ENCODE results near the gene EIF5A. TPM values are rescaled to one million over a fixed set of nuclear protein-coding genes. Genes with fewer than 3 reads are reported as not detected.

EIF5A gene
- polyA plus RNA-seq: 263 TPM
- long read RNA-seq, donor 1, transcript EIF5A-202 (6 exons, 1,511 nt): major isoform, 68 of 78 reads
- long read RNA-seq, donor 1, transcript EIF5A-201 (6 exons, 1,256 nt): minor isoform, 5 of 78 reads
- long read RNA-seq, donor 1, partial matches to known transcripts: 0 of 78 reads
- long read RNA-seq, donor 1, other reads (novel, unspliced or antisense): 0 of 78 reads
- long read RNA-seq, donor 2, transcript EIF5A-205 (6 exons, 1,271 nt): minor isoform, 13 of 244 reads
- long read RNA-seq, donor 2, transcript EIF5A-202 (6 exons, 1,511 nt): major isoform, 190 of 244 reads
- long read RNA-seq, donor 2, transcript EIF5A-210 (2 exons, 609 nt): minor isoform, 11 of 244 reads
- long read RNA-seq, donor 2, partial matches to known transcripts: 26 of 244 reads
- long read RNA-seq, donor 2, other reads (novel, unspliced or antisense): 0 of 244 reads
- long read RNA-seq, donor 3: 0 reads
- long read RNA-seq, donor 4, transcript EIF5A-202 (6 exons, 1,511 nt): major isoform, 10 of 13 reads
- long read RNA-seq, donor 4, partial matches to known transcripts: 0 of 13 reads
- long read RNA-seq, donor 4, other reads (novel, unspliced or antisense): 0 of 13 reads
- long read RNA-seq, donor 5, transcript EIF5A-202 (6 exons, 1,511 nt): major isoform, 59 of 67 reads
- long read RNA-seq, donor 5, partial matches to known transcripts: 0 of 67 reads
- long read RNA-seq, donor 5, other reads (novel, unspliced or antisense): 0 of 67 reads
- long read RNA-seq, donor 6, transcript EIF5A-205 (6 exons, 1,271 nt): minor isoform, 10 of 183 reads
- long read RNA-seq, donor 6, transcript EIF5A-202 (6 exons, 1,511 nt): major isoform, 150 of 183 reads
- long read RNA-seq, donor 6, partial matches to known transcripts: 19 of 183 reads
- long read RNA-seq, donor 6, other reads (novel, unspliced or antisense): 0 of 183 reads
- long read RNA-seq, donor 7, transcript EIF5A-202 (6 exons, 1,511 nt): major isoform, 40 of 51 reads
- long read RNA-seq, donor 7, partial matches to known transcripts: 5 of 51 reads
- long read RNA-seq, donor 7, other reads (novel, unspliced or antisense): 0 of 51 reads
- long read RNA-seq, donor 8, transcript EIF5A-202 (6 exons, 1,511 nt): major isoform, 157 of 590 reads
- long read RNA-seq, donor 8, transcript EIF5A-205 (6 exons, 1,271 nt): minor isoform, 17 of 590 reads
- long read RNA-seq, donor 8, partial matches to known transcripts: 376 of 590 reads
- long read RNA-seq, donor 8, other reads (novel, unspliced or antisense): 34 of 590 reads
- long read RNA-seq, donor 9, transcript EIF5A-202 (6 exons, 1,511 nt): major isoform, 67 of 270 reads
- long read RNA-seq, donor 9, transcript EIF5A-205 (6 exons, 1,271 nt): minor isoform, 13 of 270 reads
- long read RNA-seq, donor 9, partial matches to known transcripts: 164 of 270 reads
- long read RNA-seq, donor 9, other reads (novel, unspliced or antisense): 22 of 270 reads
- long read RNA-seq, donor 10, transcript EIF5A-205 (6 exons, 1,271 nt): minor isoform, 12 of 167 reads
- long read RNA-seq, donor 10, transcript EIF5A-202 (6 exons, 1,511 nt): major isoform, 139 of 167 reads
- long read RNA-seq, donor 10, partial matches to known transcripts: 10 of 167 reads
- long read RNA-seq, donor 10, other reads (novel, unspliced or antisense): 0 of 167 reads
- long read RNA-seq, donor 11, transcript EIF5A-202 (6 exons, 1,511 nt): major isoform, 89 of 105 reads
- long read RNA-seq, donor 11, transcript EIF5A-205 (6 exons, 1,271 nt): minor isoform, 7 of 105 reads
- long read RNA-seq, donor 11, partial matches to known transcripts: 0 of 105 reads
- long read RNA-seq, donor 11, other reads (novel, unspliced or antisense): 6 of 105 reads

GRCh38 chr17:7306911-7307685, at the start of gene EIF5A:
Gene EIF5A (plus strand): TSS chr17:7307628. CDS start chr17:7309636, 2,008 bp downstream.
- H3K4me3 ChIP-seq (ENCODE audit: low read length): peak within 1 kb of the TSS; percentile 94
- WGBS (ENCODE audit: insufficient coverage, low lambda C conversion rate): no CpG with 5 or more reads among the region's 64 CpGs
- H3K27ac ChIP-seq (ENCODE audit: low read length): peak within 1 kb of the TSS; percentile 97
- H3K27me3 ChIP-seq (ENCODE audit: control insufficient read depth, insufficient read depth, low read length): no peaks in the 10 kb centered on the region
- peak; percentile 100 for DNase-seq
- no peaks in the 10 kb centered on the region for H3K9me3 ChIP-seq (ENCODE audit: control insufficient read depth, low read depth, low read length)
- H3K4me1 ChIP-seq (ENCODE audit: control insufficient read depth, insufficient read depth, low read length): peaks cover 13% of the 10 kb centered on the region
- peaks cover 24% of the 10 kb centered on the region for H3K36me3 ChIP-seq (ENCODE audit: control insufficient read depth, insufficient read depth, low read length)

GRCh38 chr17:7258731-7259554, 48.5 kb upstream of the EIF5A start:
- DNase-seq: peak; percentile 94 to 98
- Histone ChIP-seq H3K4me3 (ENCODE audit: low read length) (peak overlapping the region; percentile 99), H3K36me3 (ENCODE audit: control insufficient read depth, insufficient read depth, low read length) (peaks cover 45% of the 10 kb centered on the region), H3K27me3 (ENCODE audit: control insufficient read depth, insufficient read depth, low read length) (peaks cover 26% of the 10 kb centered on the region), H3K27ac (ENCODE audit: low read length) (peak overlapping the region; percentile 98), H3K9me3 (ENCODE audit: control insufficient read depth, low read depth, low read length) (no peaks in the 10 kb centered on the region), H3K4me1 (ENCODE audit: control insufficient read depth, insufficient read depth, low read length) (peaks cover 45% of the 10 kb centered on the region)
- no CpG with 5 or more reads among the region's 7 CpGs for WGBS (ENCODE audit: insufficient coverage, low lambda C conversion rate)

- peaks cover 41% of the 10 kb centered on the region for H3K36me3 ChIP-seq (ENCODE audit: control insufficient read depth, insufficient read depth, low read length)
- peak overlapping the region; percentile 99 for H3K4me3 ChIP-seq (ENCODE audit: low read length)
- peak overlapping the region; percentile 98 for H3K27ac ChIP-seq (ENCODE audit: low read length)
- no CpG with 5 or more reads among the region's 6 CpGs for WGBS (ENCODE audit: insufficient coverage, low lambda C conversion rate)
- DNase-seq: no peak
- peaks cover 45% of the 10 kb centered on the region for H3K4me1 ChIP-seq (ENCODE audit: control insufficient read depth, insufficient read depth, low read length)
- H3K9me3 ChIP-seq (ENCODE audit: control insufficient read depth, low read depth, low read length): no peaks in the 10 kb centered on the region
- H3K27me3 ChIP-seq (ENCODE audit: control insufficient read depth, insufficient read depth, low read length): peaks cover 27% of the 10 kb centered on the region
These were observed 47.9 kb upstream of the EIF5A start for GRCh38 chr17:7259555-7259889.

DNA sequence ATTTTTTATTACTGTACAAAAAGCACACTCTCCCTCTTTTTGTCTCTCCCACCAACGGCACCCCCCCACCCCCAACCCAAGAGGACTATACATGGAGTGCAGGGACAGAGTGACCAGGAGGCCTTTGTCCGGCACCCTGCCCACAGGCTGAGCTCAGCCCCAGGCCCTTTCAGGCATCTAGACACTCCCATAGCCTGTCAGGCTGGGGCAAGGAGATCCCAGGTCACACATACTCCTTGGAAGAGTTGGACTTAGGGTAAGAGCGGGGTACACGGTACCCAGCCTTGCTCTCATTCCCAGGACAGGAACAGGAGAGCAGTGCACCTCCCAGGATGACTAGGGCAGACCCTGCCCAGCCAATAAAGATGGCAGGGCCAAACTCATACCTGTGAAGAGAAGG, 47.3 kb upstream of the EIF5A start:
- Histone ChIP-seq H3K27ac (ENCODE audit: low read length) (peak overlapping the region; percentile 98), H3K9me3 (ENCODE audit: control insufficient read depth, low read depth, low read length) (no peaks in the 10 kb centered on the region), H3K27me3 (ENCODE audit: control insufficient read depth, insufficient read depth, low read length) (peaks cover 28% of the 10 kb centered on the region), H3K4me1 (ENCODE audit: control insufficient read depth, insufficient read depth, low read length) (peaks cover 44% of the 10 kb centered on the region), H3K36me3 (ENCODE audit: control insufficient read depth, insufficient read depth, low read length) (peaks cover 36% of the 10 kb centered on the region), H3K4me3 (ENCODE audit: low read length) (peak overlapping the region; percentile 99)
- peak in 1 of 2 donors; percentile 38 for DNase-seq
- no CpG with 5 or more reads among the region's 4 CpGs for WGBS (ENCODE audit: insufficient coverage, low lambda C conversion rate)

- H3K4me1 ChIP-seq (ENCODE audit: control insufficient read depth, insufficient read depth, low read length): peaks cover 44% of the 10 kb centered on the region
- no CpG with 5 or more reads among the region's 54 CpGs for WGBS (ENCODE audit: insufficient coverage, low lambda C conversion rate)
These were observed 46.6 kb upstream of the EIF5A start for GRCh38 chr17:7260651-7261378.

DNA sequence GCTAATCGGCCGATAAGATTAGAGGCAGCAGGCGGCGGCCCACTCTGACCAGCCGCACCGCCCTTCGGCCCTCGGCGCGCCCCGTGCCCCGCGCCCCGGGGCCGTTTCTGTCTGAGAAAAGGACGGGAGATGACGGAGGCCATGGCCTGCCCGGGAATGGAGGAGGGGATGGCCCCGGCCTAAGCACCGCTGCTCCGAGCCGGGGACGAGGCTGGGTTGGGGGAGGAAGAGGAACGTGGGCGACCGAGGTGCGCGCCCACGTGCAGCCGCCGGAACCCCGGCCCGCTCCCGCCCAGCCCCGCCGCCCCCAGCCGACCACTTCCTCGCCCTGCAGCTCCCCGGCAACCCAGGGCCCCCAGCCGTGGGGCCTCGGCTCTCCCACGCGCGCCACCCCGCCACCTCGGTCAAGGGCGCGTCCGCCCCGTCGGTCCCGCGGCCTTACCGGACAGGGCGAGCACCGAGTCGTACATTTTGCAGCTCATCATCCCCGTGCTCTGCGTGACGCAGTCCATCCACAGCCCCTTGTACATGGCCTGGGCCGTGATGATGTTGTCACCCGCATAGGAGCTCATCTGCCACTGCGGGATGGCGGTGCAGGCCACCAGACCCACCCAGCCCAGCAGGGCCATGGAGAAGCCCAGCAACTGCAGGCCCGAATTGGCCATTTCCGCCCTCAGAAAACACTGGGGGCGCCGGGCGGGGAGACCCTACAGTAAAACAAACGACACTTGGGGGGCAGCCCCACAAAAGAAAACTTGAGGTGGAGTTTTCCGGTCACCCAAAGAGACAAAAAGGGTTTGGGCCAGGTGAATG, 45.8 kb upstream of the EIF5A start:
- Histone ChIP-seq H3K27ac (ENCODE audit: low read length) (peak overlapping the region; percentile 98), H3K27me3 (ENCODE audit: control insufficient read depth, insufficient read depth, low read length) (peaks cover 28% of the 10 kb centered on the region), H3K36me3 (ENCODE audit: control insufficient read depth, insufficient read depth, low read length) (peaks cover 25% of the 10 kb centered on the region), H3K4me3 (ENCODE audit: low read length) (peak overlapping the region; percentile 99), H3K9me3 (ENCODE audit: control insufficient read depth, low read depth, low read length) (no peaks in the 10 kb centered on the region), H3K4me1 (ENCODE audit: control insufficient read depth, insufficient read depth, low read length) (peaks cover 44% of the 10 kb centered on the region)
- DNase-seq: peak in 1 of 2 donors; percentile 51
- no CpG with 5 or more reads among the region's 71 CpGs for WGBS (ENCODE audit: insufficient coverage, low lambda C conversion rate)

More at GRCh38 chr17:7260651-7261378, 46.6 kb upstream of the EIF5A start:
- DNase-seq: peak; percentile 75 to 84
- Histone ChIP-seq H3K27me3 (ENCODE audit: control insufficient read depth, insufficient read depth, low read length) (peaks cover 28% of the 10 kb centered on the region), H3K9me3 (ENCODE audit: control insufficient read depth, low read depth, low read length) (no peaks in the 10 kb centered on the region), H3K4me3 (ENCODE audit: low read length) (peak overlapping the region; percentile 99), H3K36me3 (ENCODE audit: control insufficient read depth, insufficient read depth, low read length) (peaks cover 32% of the 10 kb centered on the region), H3K27ac (ENCODE audit: low read length) (peak overlapping the region; percentile 98)

GRCh38 chr17:7262192-7262934, 45.1 kb upstream of the EIF5A start, which contains the start of gene CLDN7:
Gene CLDN7 (minus strand): TSS chr17:7262478. CDS start chr17:7262043, 435 bp downstream.
- H3K4me3 ChIP-seq (ENCODE audit: low read length): peak within 1 kb of the TSS; percentile 99
- H3K27me3 ChIP-seq (ENCODE audit: control insufficient read depth, insufficient read depth, low read length): peaks cover 28% of the 10 kb centered on the region
- peaks cover 37% of the 10 kb centered on the region for H3K4me1 ChIP-seq (ENCODE audit: control insufficient read depth, insufficient read depth, low read length)
- WGBS (ENCODE audit: insufficient coverage, low lambda C conversion rate): no CpG with 5 or more reads among the region's 64 CpGs
- H3K36me3 ChIP-seq (ENCODE audit: control insufficient read depth, insufficient read depth, low read length): peaks cover 18% of the 10 kb centered on the region
- peak within 1 kb of the TSS; percentile 98 for H3K27ac ChIP-seq (ENCODE audit: low read length)
- no peaks in the 10 kb centered on the region for H3K9me3 ChIP-seq (ENCODE audit: control insufficient read depth, low read depth, low read length)
- peak; percentile 95 to 98 for DNase-seq
